NCI-H2196 (cell line): ENCODE measurements around the gene CRYBG1.
"Not testable (repeated sequence)": the region's sequence is repeated elsewhere in the genome, so short reads cannot be mapped to it uniquely, and the experiment has no call there.

Source experiments
- DNase-seq: peaks from one replicate; lab custom pipeline; 2025; ENCODE audit not compliant: unreplicated experiment; lab: John Stamatoyannopoulos, UW

CRYBG1 gene

GRCh38 chr6:106546691-106547414, 186.3 kb downstream of the CRYBG1 start:
- no peak for DNase-seq

- DNase-seq, result no peak
Measured at GRCh38 chr6:106547601-106548453, 187.3 kb downstream of the CRYBG1 start.

GRCh38 chr6:106548926-106549455, 188.5 kb downstream of the CRYBG1 start:
- DNase-seq, result not testable (repeated sequence)

- no peak for DNase-seq
Measured at GRCh38 chr6:106549521-106549920, 189.0 kb downstream of the CRYBG1 start.

- no peak for DNase-seq
Measured at GRCh38 chr6:106551155-106551554, 190.6 kb downstream of the CRYBG1 start.

- DNase-seq, result no peak
Measured at GRCh38 chr6:106553440-106553839, 192.9 kb downstream of the CRYBG1 start.

GRCh38 chr6:106555767-106556166, 195.2 kb downstream of the CRYBG1 start:
- DNase-seq, result no peak

- no peak for DNase-seq
Measured at GRCh38 chr6:106556368-106556960, 195.9 kb downstream of the CRYBG1 start.

- no peak for DNase-seq
Measured at GRCh38 chr6:106557837-106558236, 197.3 kb downstream of the CRYBG1 start.

GRCh38 chr6:106558364-106558763, 197.8 kb downstream of the CRYBG1 start:
- DNase-seq, result no peak

- DNase-seq, result not testable (repeated sequence)
Measured at GRCh38 chr6:106559659-106560058, 199.1 kb downstream of the CRYBG1 start.

GRCh38 chr6:106560996-106561685, 200.6 kb downstream of the CRYBG1 start:
- no peak for DNase-seq

GRCh38 chr6:106561686-106562405, 201.3 kb downstream of the CRYBG1 start:
- no peak for DNase-seq

- DNase-seq, result no peak
Measured at GRCh38 chr6:106563614-106564013, 203.1 kb downstream of the CRYBG1 start.

GRCh38 chr6:106564476-106564875, 204.0 kb downstream of the CRYBG1 start:
- no peak for DNase-seq

GRCh38 chr6:106568530-106568929, 208.0 kb downstream of the CRYBG1 start:
- DNase-seq, result no peak

- no peak for DNase-seq
Measured at GRCh38 chr6:106569428-106569827, 208.9 kb downstream of the CRYBG1 start.

GRCh38 chr6:106572436-106572835, 211.9 kb downstream of the CRYBG1 start:
- no peak for DNase-seq

GRCh38 chr6:106572875-106573585, 212.5 kb downstream of the CRYBG1 start:
- no peak for DNase-seq
